ENCODE results near the gene DCUN1D2.

Gene DCUN1D2

GRCh38 chr13:113519556-113519955 is 29.0 kb upstream of the DCUN1D2 start:
- DNase-seq (ENCODE audit: low read depth) = no peak

DNA sequence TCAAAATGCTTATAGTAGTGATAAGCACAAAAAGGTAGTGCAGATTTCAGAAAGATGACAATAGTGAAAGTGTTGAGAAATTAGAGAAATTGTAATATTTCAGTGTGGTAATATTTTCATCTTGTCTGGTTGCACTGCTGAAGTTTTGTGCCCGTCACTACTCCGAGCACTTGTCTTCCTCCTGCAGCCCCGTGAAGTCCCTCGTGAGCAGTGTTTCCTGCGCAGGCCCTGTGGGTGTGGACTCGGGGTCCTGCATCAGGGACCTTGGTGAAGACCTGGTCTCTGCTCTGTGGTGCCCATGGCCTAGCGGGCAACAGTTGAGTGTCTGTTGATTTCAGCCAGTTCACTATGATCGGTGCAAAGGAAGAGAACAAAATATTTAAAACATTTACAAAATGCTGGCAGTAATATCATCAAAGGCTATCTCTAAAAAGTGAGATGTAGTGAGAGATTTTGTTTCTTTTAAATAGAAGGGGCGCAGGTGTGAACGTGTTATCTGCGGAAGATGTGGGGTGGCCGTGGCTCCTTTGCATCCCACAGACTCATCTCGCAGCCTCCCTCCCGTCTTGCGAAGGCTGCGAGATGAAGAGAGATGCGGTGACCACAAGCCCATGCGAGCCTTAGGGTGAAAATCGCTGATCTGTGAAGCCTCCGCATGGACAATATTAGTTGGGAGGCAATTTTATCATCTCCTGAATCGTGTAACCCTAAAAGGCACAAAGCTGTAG is 27.7 kb upstream of the DCUN1D2 start:
- no peak for DNase-seq (ENCODE audit: low read depth)

DNA sequence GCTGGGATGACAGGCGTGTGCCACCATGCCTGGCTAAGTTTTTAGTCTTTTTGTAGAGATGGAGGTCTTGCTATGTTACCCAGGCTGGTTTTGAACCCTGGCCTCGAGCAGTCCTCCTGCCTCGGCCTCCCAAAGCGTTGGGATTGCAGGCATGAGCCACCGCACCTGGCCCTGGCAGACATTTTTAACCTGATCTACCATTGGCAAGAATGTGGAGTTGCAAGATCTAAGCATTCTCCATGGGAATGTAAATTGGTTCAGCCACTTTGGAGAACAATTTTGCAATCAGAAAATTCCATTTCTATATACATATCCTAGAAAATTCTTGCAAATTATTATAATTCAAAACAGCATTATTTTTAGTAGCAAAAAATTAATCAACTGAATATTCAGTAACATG is 24.3 kb upstream of the DCUN1D2 start:
- no peak for DNase-seq (ENCODE audit: low read depth)

- no peak for DNase-seq (ENCODE audit: low read depth)
These were observed 23.2 kb upstream of the DCUN1D2 start for GRCh38 chr13:113513761-113514160.

GRCh38 chr13:113511361-113511760 is 20.9 kb upstream of the DCUN1D2 start:
- no peak for DNase-seq (ENCODE audit: low read depth)

- DNase-seq (ENCODE audit: low read depth) = no peak
These were observed 20.4 kb upstream of the DCUN1D2 start for GRCh38 chr13:113510871-113511270.

DNA sequence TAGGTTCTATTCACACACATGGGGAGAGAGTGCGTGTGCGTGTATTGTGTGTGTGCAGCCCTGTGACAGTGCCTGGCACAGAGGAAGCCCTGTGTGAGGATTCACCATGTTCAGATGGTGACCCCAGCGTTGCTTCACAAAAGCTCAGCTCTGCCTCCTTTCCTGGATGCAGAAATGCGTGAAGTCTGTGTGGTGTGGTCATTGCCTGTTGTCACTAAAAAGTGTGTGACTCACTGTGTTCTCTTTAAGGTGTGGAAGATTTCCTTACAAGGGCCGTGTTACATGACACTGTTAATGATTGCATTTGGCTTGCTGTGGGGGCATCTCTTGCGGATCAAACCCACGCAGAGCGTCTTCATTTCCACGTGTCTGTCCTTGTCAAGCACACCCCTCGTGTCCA is 19.5 kb upstream of the DCUN1D2 start:
- no peak for DNase-seq (ENCODE audit: low read depth)

- no peak for DNase-seq (ENCODE audit: low read depth)
These were observed 18.2 kb upstream of the DCUN1D2 start for GRCh38 chr13:113508521-113509254.

- no peak for DNase-seq (ENCODE audit: low read depth)
These were observed 17.2 kb upstream of the DCUN1D2 start for GRCh38 chr13:113507505-113508345.

GRCh38 chr13:113506871-113507388 is 16.4 kb upstream of the DCUN1D2 start:
- DNase-seq (ENCODE audit: low read depth) = no peak

GRCh38 chr13:113506025-113506685 is 15.6 kb upstream of the DCUN1D2 start:
- DNase-seq (ENCODE audit: low read depth) = no peak

GRCh38 chr13:113502686-113503085 is 12.2 kb upstream of the DCUN1D2 start:
- DNase-seq (ENCODE audit: low read depth) = no peak

DNA sequence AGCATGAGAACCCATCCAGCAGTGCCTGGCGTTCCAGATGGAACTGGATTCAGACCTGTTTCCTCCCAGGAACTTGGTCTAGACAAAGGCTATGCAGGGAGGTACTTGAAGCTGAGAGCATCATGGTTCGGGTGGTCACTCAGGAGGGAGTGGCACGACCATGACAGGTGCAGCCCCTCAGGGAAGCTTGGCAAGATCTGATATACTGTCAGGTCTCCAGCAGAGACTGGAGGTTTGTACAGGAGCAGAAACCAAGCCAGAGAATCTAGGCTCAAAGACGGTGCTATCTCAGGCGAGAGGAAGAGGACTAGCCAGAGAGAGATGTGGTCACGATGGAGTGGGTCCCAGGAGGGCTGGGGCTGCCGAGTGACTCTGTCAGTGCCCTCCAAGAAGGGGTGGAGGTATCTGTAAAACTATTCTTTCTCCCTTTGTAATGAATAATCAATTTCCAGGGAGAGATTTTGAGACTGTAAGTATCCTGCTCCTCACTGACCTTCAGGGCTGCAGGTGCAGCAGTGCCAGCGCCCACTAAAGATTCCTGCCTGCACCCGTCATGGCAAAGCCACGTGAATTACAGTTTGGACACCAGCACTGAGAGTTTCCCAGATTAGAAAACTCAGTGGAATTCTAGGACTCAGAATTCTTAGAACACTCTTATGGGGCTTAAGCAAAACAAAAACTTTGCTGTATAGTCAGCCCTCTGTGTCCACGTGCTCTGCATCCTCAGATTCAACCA is 10.2 kb upstream of the DCUN1D2 start:
- no peak for DNase-seq (ENCODE audit: low read depth)

DNA sequence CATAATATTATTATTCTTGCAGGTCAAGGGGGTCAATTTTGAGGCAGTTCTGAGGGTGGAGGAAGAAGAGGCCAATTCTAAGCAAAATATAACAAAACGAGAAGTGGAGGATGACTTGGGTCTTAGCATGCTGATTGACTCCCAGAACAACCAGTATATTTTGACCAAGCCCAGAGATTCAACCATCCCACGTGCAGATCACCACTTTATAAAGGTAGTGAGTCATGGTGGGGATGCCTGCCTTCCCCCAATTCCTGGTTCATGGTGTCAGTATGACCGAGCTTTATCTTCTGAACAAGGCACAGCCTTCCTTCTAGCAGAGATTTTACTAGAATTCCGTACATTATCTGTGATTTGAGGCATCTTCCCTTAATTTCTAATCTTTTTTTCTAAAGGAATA is 9.4 kb upstream of the DCUN1D2 start:
- DNase-seq (ENCODE audit: low read depth) = no peak

GRCh38 chr13:113498905-113499304 is 8.4 kb upstream of the DCUN1D2 start:
- DNase-seq (ENCODE audit: low read depth) = no peak

DNA sequence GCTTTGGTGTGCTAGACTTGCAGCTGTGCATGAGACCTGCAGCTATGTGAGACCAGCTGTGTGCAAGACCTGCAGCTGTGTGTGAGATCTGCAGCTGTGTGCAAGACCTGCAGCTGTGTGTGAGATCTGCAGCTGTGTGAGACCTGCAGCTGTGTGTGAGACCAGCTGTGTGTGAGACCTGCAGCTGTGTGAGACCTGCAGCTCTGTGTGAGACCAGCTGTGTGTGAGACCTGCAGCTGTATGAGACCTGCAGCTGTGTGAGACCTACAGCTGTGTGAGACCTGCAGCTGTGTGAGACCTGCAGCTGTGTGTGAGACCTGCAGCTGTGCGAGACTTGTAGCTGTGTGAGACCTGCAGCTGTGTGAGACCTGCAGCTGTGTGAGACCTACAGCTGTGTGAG is 6.7 kb upstream of the DCUN1D2 start:
- DNase-seq (ENCODE audit: low read depth) = no peak

DNA sequence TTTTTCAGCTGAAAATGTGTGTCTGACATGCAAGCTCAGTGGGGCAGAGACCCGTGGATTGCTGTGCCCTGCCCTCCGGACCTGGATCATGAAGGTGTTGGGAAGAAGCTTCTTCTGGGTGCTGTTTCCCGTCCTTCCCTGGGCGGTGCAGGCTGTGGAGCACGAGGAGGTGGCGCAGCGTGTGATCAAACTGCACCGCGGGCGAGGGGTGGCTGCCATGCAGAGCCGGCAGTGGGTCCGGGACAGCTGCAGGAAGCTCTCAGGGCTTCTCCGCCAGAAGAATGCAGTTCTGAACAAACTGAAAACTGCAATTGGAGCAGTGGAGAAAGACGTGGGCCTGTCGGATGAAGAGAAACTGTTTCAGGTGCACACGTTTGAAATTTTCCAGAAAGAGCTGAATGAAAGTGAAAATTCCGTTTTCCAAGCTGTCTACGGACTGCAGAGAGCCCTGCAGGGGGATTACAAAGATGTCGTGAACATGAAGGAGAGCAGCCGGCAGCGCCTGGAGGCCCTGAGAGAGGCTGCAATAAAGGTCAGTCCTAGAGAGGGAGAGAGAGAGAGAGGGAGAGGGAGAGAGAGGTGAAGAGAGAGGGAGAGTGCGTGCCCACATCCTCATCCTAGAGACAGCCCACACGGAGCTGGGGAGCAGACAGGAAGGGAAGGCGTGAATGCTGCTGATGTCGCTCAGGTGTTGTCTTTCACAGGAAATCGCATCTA is 5.1 kb upstream of the DCUN1D2 start:
- no peak for DNase-seq (ENCODE audit: low read depth)

DNA sequence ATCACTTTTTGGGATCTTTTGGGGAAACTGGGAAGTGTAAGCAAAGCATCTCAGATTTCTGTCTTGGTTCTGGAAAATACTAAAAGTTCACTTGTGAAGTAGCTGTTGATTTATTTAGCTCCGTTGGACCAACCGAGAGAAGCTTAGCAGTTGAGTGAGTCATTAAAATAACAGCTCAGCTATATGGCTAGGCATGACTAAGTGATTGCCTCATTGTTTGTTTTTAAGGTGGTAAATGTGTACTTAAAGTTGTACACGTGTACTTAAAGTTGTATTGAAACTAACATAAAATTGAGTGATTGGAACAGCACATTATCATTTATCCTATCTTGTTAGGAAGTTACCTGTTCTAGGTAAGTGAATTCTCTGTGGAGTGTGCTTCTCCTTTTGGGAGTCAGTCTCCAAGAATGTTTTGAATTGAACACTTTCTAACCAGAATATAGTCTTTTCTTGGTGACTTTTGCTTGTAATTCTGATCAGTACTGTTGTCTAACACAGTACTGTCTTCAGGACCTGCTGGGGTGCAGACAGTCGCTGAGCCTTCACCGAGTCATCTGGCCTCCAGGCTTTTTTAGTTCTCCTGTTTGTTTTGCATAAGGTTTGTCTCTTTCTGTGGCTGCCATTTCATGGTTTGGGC is 2.9 kb upstream of the DCUN1D2 start:
- DNase-seq (ENCODE audit: low read depth) = no peak

- no peak for DNase-seq (ENCODE audit: low read depth)
These were observed 1.5 kb upstream of the DCUN1D2 start for GRCh38 chr13:113491982-113492381.

DNA sequence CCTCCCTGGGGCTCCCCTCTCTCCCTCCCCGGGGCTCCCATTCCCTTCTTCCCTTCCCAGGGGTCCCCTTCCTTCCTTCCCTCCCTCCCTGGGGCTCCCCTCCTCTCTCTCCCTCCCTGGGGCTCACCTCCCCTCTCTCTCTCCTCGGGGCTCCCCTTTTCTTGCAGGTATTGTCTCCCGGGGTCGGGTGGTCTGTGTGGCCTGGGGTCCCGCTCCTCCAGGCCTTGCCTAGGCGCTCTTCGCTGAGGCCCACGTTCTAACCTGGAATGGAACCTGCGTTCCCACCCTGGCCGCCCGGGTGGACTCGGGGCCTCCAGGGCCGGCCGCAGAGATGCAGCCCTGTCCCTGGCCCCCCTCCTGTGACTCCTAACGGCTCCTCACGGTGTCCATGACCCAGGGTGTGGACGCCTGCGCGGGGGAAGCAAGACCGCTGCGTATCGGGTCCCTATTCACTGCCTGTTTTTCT is 940 bp upstream of the DCUN1D2 start:
- DNase-seq (ENCODE audit: low read depth) = no peak

Measured in stimulated activated CD8-positive, alpha-beta memory T cell treated with anti-CD3 and anti-CD28 coated beads, Interleukin-12 subunit alpha, Interleukin-12 subunit beta, amount 100 ng/mL, for 4 hours (primary cell).